HepG2 (cell line): ENCODE data around the gene PSMB10. TPM values are rescaled to one million over a fixed set of nuclear protein-coding genes. Genes with fewer than 3 reads are reported as not detected.

Experiments used
- ATF6 ChIP-seq: sonication (generic); formaldehyde crosslinking; conservative IDR thresholded peaks from 2 replicates; pipeline ENCODE4 v1.4.0; 2020; ENCODE audit warnings: missing genetic modification reagents
- BORCS8-MEF2B ChIP-seq: sonication (generic); formaldehyde crosslinking; IDR thresholded peaks from 2 replicates; pipeline ENCODE4 v1.8.0; 2022; ENCODE audit warnings: mild to moderate bottlenecking, missing genetic modification reagents
- CBFB ChIP-seq: sonication (generic); formaldehyde crosslinking; IDR thresholded peaks from 2 replicates; pipeline ENCODE4 v1.4.0; 2020; ENCODE audit warnings: missing genetic modification reagents
- CCAR2 ChIP-seq: fragments of 200-400 bp; formaldehyde crosslinking; optimal IDR thresholded peaks from 2 replicates; pipeline ENCODE3; 2018; ENCODE audit warnings: low read depth, mild to moderate bottlenecking, low read length, moderate library complexity
- CEBPG ChIP-seq: IDR thresholded peaks from 2 replicates; pipeline ENCODE4 v1.6.1; 2016
- CHCHD3 ChIP-seq: sonication (generic); formaldehyde crosslinking; IDR thresholded peaks from 2 replicates; pipeline ENCODE4 v1.8.0; 2022; ENCODE audit warnings: mild to moderate bottlenecking, missing genetic modification reagents, moderate library complexity
- FOXA1 ChIP-seq, 2 experiments: fragments of 450-650 bp in 1 of 2; sonication (generic) in 1 of 2; formaldehyde crosslinking in 1 of 2; IDR thresholded peaks; 2 replicates each; pipeline versions ENCODE4 v1.4.0 to v1.6.1; 2016 to 2020; ENCODE audit warnings: missing genetic modification reagents in 1 of 2
- FOXJ3 ChIP-seq: sonication (generic); formaldehyde crosslinking; IDR thresholded peaks from 2 replicates; pipeline ENCODE4 v1.4.0; 2020; ENCODE audit warnings: missing genetic modification reagents, mild to moderate bottlenecking, borderline replicate concordance
- HMGA1 ChIP-seq: sonication (generic); formaldehyde crosslinking; conservative IDR thresholded peaks from 2 replicates; pipeline ENCODE4 v1.4.0; 2020; ENCODE audit warnings: missing genetic modification reagents
- JUNB ChIP-seq: sonication (generic); formaldehyde crosslinking; IDR thresholded peaks from 2 replicates; pipeline ENCODE4 v1.8.0; 2022; ENCODE audit warnings: missing genetic modification reagents, mild to moderate bottlenecking, borderline replicate concordance
- KLF6 ChIP-seq: IDR thresholded peaks from 2 replicates; pipeline ENCODE4 v1.8.0; 2016; ENCODE audit warnings: missing biosample characterization, missing genetic modification reagents
- NFATC3 ChIP-seq: sonication (generic); formaldehyde crosslinking; IDR thresholded peaks from 2 replicates; pipeline ENCODE4 v1.5.1; 2020; ENCODE audit warnings: mild to moderate bottlenecking, missing genetic modification reagents
- PAX8 ChIP-seq: sonication (generic); formaldehyde crosslinking; IDR thresholded peaks from 2 replicates; pipeline ENCODE4 v1.8.0; 2022; ENCODE audit warnings: mild to moderate bottlenecking, missing genetic modification reagents, borderline replicate concordance
- RXRB ChIP-seq: IDR thresholded peaks from 2 replicates; pipeline ENCODE4 v1.6.1; 2016; ENCODE audit warnings: borderline replicate concordance, missing genetic modification reagents, missing compliant biosample characterization
- SATB2 ChIP-seq: sonication (generic); formaldehyde crosslinking; IDR thresholded peaks from 2 replicates; pipeline ENCODE4 v1.5.0; 2020; ENCODE audit warnings: missing genetic modification reagents
- SMARCC2 ChIP-seq: fragments of 450-650 bp; IDR thresholded peaks from 2 replicates; pipeline ENCODE4 v1.6.1; 2017; ENCODE audit warnings: antibody characterized with exemption, mild to moderate bottlenecking
- SNAI1 ChIP-seq: sonication (generic); formaldehyde crosslinking; IDR thresholded peaks from 2 replicates; pipeline ENCODE4 v1.5.0; 2020; ENCODE audit warnings: mild to moderate bottlenecking, missing genetic modification reagents, borderline replicate concordance
- SOX13 ChIP-seq, 3 experiments: fragments of 450-650 bp in 1 of 3; sonication (generic) in 1 of 3; formaldehyde crosslinking in 1 of 3; IDR thresholded peaks in 2 of 3; conservative IDR thresholded peaks in 1 of 3; 2 replicates each; pipeline versions ENCODE4 v1.5.0 to v1.6.1; 2016 to 2020; ENCODE audit warnings: antibody characterized with exemption in 1 of 3, mild to moderate bottlenecking in 1 of 3, missing compliant biosample characterization in 1 of 3, missing genetic modification reagents in 1 of 3, moderate library complexity in 1 of 3
- YEATS2 ChIP-seq: sonication (generic); formaldehyde crosslinking; IDR thresholded peaks from 2 replicates; pipeline ENCODE4 v1.4.0; 2020; ENCODE audit warnings: missing genetic modification reagents, borderline replicate concordance
- polyA plus RNA-seq, 8 experiments: library from polyadenylated mRNA; depleted of rRNA in 3 of 8; stranded (reverse) in 7 of 8; unstranded in 1 of 8; fragments of >200 nt; fragmentation: Illumina TruSeq in 4 of 8; extraction: Trizol in 4 of 8; gene quantifications; 2 replicates each; pipeline versions ENCODE4 v1.2.1 to v1.2.3, GENCODE V29; 2011 to 2016; ENCODE audit warnings: low read depth in 4 of 8, missing spikeins in 1 of 8, mixed read lengths in 1 of 8; ENCODE audit not compliant: insufficient read depth in 1 of 8
- total RNA-seq, 5 experiments: library from RNA; depleted of rRNA; stranded (reverse); fragments of >200 nt; fragmentation: Illumina TruSeq; extraction: Trizol; gene quantifications; 2 replicates each; pipeline ENCODE4 v1.2.3, GENCODE V29; 2016; ENCODE audit warnings: low read depth in 1 of 5
- TF ChIP-seq, protein P1 (sequence below): sonication (generic); formaldehyde crosslinking; IDR thresholded peaks from 2 replicates; pipeline ENCODE4 v1.5.0; 2020; ENCODE audit warnings: missing genetic modification reagents, mild to moderate bottlenecking, borderline replicate concordance
- TF ChIP-seq, protein P2 (sequence below): sonication (generic); formaldehyde crosslinking; IDR thresholded peaks from 2 replicates; pipeline ENCODE4 v1.5.1; 2020; ENCODE audit warnings: missing genetic modification reagents, mild to moderate bottlenecking, borderline replicate concordance
- TF ChIP-seq, protein P3 (sequence below): sonication (generic); formaldehyde crosslinking; IDR thresholded peaks from 2 replicates; pipeline ENCODE4 v1.5.0; 2020; ENCODE audit warnings: mild to moderate bottlenecking, missing genetic modification reagents

PSMB10 gene
- total and polyA plus RNA-seq, 2 of the 13 experiments (the other 11 are each of a cell fraction or from before 2014, with no cell fraction given), result 12.7 to 65.9 TPM

DNA sequence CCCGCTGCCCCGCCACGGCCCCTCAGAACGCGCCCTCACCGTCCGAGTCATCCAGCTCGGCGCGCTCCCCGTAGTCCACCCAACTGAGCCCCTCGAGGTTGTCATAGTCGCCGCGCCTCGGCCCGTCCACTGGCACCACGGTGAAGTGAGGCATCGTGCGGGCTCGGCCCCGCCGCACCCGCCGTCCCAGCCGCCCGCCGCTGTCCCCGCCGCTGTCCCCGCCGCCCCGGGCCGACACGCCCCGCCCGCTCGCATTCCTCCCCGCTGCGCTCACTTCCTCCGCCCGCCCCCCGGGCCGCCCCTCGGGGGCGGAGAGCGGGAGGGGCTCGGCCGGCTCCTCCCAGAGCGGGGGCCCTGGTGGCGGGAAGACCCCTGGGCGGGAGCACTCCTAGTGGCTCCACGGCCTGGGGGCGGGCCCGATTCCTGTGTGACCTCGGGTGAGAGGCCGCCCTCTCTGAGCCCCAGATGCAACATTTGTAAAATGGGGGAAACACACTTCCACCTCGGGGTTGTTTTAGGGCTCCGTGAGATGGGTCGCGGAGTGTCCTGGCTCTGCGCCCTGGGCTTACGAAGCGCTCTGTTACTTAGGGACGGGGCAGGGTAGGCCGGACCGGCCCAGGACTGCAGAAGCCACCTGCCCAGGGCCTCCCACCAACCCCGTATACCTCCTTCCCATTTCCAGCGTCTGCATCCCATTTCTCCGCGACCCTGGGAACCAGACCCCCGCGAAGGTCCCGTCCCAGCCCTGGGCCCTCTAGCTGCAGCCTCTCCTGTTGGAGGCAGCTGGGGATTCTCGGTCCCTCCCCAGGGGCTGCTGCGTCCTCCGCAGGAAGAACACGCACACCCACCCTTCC, 32.0 kb upstream of the PSMB10 start, which contains the start of gene SLC12A4 (continued):
- TF ChIP-seq, protein P1, sequence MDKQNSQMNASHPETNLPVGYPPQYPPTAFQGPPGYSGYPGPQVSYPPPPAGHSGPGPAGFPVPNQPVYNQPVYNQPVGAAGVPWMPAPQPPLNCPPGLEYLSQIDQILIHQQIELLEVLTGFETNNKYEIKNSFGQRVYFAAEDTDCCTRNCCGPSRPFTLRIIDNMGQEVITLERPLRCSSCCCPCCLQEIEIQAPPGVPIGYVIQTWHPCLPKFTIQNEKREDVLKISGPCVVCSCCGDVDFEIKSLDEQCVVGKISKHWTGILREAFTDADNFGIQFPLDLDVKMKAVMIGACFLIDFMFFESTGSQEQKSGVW, result no peak; the same call in 1 of the 2 replicates
- peak; percentile 77; the same call in 1 of the 2 replicates for TF ChIP-seq SNAI1 (CRISPR knock-in tag)
- TF ChIP-seq, protein P2, sequence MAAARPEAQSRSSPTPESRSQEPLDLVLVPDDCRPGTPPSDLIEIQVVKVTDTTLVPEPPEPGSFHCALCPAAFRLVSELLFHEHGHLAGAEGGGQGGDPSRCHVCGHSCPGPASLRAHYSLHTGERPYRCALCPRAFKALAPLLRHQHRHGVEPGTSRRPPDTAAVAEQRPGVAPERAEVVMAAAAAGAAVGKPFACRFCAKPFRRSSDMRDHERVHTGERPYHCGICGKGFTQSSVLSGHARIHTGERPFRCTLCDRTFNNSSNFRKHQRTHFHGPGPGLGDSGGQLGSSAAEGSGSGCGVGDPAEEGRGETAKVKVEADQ (CRISPR knock-in tag), result peak; percentile 69; the same call in 1 of the 2 replicates
- TF ChIP-seq CCAR2, result no peak
- peak; percentile 65 for TF ChIP-seq RXRB (CRISPR knock-in tag)
- TF ChIP-seq FOXJ3, result no peak
- no peak for TF ChIP-seq CHCHD3
- TF ChIP-seq CBFB, result no peak
- peak; percentile 27 for TF ChIP-seq CEBPG (CRISPR knock-in tag)
- no peak for TF ChIP-seq FOXA1 (IDR thresholded peaks at IDR 0.05)
- no peak for TF ChIP-seq FOXA1 (CRISPR knock-in tag; IDR thresholded peaks at IDR 0.05)
- TF ChIP-seq HMGA1 (CRISPR knock-in tag), result no peak
- no peak for TF ChIP-seq JUNB (CRISPR knock-in tag)
- TF ChIP-seq ATF6 (CRISPR knock-in tag), result no peak; the same call in 1 of the 2 replicates
- no peak for TF ChIP-seq SOX13 (IDR thresholded peaks at IDR 0.05)
- peak in 1 of 2 experiments; percentile 61; a peak in 2 of 4 replicates for TF ChIP-seq SOX13 (CRISPR knock-in tag; conservative IDR thresholded peaks at IDR 0.05 in 1 of 2, IDR thresholded peaks at IDR 0.05 in 1 of 2)
- TF ChIP-seq SATB2 (CRISPR knock-in tag), result no peak
- TF ChIP-seq PAX8 (CRISPR knock-in tag), result peak; percentile 84; the same call in 1 of the 2 replicates
- peak; percentile 39; the same call in 1 of the 2 replicates for TF ChIP-seq YEATS2 (CRISPR knock-in tag)
- no peak for TF ChIP-seq SMARCC2
- no peak for TF ChIP-seq NFATC3 (CRISPR knock-in tag)
- peak; percentile 60; the same call in 1 of the 2 replicates for TF ChIP-seq KLF6 (CRISPR knock-in tag)
- TF ChIP-seq BORCS8-MEF2B (CRISPR knock-in tag), result peak; percentile 61; the same call in 1 of the 2 replicates
- TF ChIP-seq, protein P3, sequence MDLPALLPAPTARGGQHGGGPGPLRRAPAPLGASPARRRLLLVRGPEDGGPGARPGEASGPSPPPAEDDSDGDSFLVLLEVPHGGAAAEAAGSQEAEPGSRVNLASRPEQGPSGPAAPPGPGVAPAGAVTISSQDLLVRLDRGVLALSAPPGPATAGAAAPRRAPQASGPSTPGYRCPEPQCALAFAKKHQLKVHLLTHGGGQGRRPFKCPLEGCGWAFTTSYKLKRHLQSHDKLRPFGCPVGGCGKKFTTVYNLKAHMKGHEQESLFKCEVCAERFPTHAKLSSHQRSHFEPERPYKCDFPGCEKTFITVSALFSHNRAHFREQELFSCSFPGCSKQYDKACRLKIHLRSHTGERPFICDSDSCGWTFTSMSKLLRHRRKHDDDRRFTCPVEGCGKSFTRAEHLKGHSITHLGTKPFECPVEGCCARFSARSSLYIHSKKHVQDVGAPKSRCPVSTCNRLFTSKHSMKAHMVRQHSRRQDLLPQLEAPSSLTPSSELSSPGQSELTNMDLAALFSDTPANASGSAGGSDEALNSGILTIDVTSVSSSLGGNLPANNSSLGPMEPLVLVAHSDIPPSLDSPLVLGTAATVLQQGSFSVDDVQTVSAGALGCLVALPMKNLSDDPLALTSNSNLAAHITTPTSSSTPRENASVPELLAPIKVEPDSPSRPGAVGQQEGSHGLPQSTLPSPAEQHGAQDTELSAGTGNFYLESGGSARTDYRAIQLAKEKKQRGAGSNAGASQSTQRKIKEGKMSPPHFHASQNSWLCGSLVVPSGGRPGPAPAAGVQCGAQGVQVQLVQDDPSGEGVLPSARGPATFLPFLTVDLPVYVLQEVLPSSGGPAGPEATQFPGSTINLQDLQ (CRISPR knock-in tag), result peak; percentile 79; the same call in 1 of the 2 replicates
